Loucy (cell line): ENCODE results near the gene TSHZ2.

Experiments used
- H2AFZ ChIP-seq: fragments of 200-600 bp; sonication (generic); 2 replicates; pipeline ENCODE4 v1.6.0; 2016; ENCODE audit warnings: antibody characterized with exemption, mild to moderate bottlenecking, low read length, moderate library complexity
- H3F3A ChIP-seq: fragments of 200-600 bp; 2 replicates; pipeline ENCODE4 v1.6.0; 2016; ENCODE audit warnings: antibody characterized with exemption, low read depth, mild to moderate bottlenecking
- H3K27me3 ChIP-seq: fragments of 200-600 bp; sonication (generic); 2 replicates; pipeline ENCODE4 v1.6.1; 2014; ENCODE audit warnings: low read length, mild to moderate bottlenecking; ENCODE audit not compliant: insufficient read depth, poor library complexity, severe bottlenecking
- H3K36me3 ChIP-seq: fragments of 200-600 bp; sonication (generic); 2 replicates; pipeline ENCODE4 v1.6.1; 2016; ENCODE audit warnings: low read length; ENCODE audit not compliant: insufficient read depth
- H3K4me1 ChIP-seq: fragments of 200-600 bp; sonication (generic); 2 replicates; pipeline ENCODE4 v1.5.1; 2014; ENCODE audit warnings: low read length, mild to moderate bottlenecking; ENCODE audit not compliant: insufficient read depth, poor library complexity, severe bottlenecking
- H3K4me2 ChIP-seq: fragments of 200-600 bp; sonication (generic); 2 replicates; pipeline ENCODE4 v1.6.0; 2014; ENCODE audit warnings: antibody characterized with exemption, low read length, low read depth, mild to moderate bottlenecking; ENCODE audit not compliant: poor library complexity, severe bottlenecking
- H3K4me3 ChIP-seq: fragments of 200-600 bp; sonication (generic); 2 replicates; pipeline ENCODE4 v1.5.1; 2014; ENCODE audit warnings: low read length, mild to moderate bottlenecking, mixed read lengths; ENCODE audit not compliant: poor library complexity, severe bottlenecking
- H3K79me2 ChIP-seq: fragments of 200-600 bp; sonication (generic); 2 replicates; pipeline ENCODE4 v1.6.1; 2014; ENCODE audit warnings: low read length; ENCODE audit not compliant: insufficient read depth
- H3K9ac ChIP-seq: fragments of 200-600 bp; sonication (generic); 2 replicates; pipeline ENCODE4 v1.6.0; 2014; ENCODE audit warnings: mild to moderate bottlenecking, low read depth, low read length, moderate library complexity; ENCODE audit not compliant: poor library complexity, severe bottlenecking
- H3K9me2 ChIP-seq: fragments of 200-600 bp; sonication (generic); replicated peaks from 2 replicates; pipeline ENCODE4 v1.6.1; 2016; ENCODE audit warnings: low read depth, low read length, mixed read lengths
- H3K9me3 ChIP-seq: fragments of 200-600 bp; sonication (generic); 2 replicates; pipeline ENCODE4 v1.6.1; 2014; ENCODE audit warnings: mild to moderate bottlenecking, antibody characterized with exemption, low read length, low read depth; ENCODE audit not compliant: insufficient read depth
- H4K20me1 ChIP-seq: fragments of 200-600 bp; sonication (generic); 2 replicates; pipeline ENCODE4 v1.6.0; 2014; ENCODE audit warnings: antibody characterized with exemption, low read length, mild to moderate bottlenecking; ENCODE audit not compliant: insufficient read depth, poor library complexity, severe bottlenecking
- EZH2phosphoT487 ChIP-seq: fragments of 200-600 bp; IDR thresholded peaks from 2 replicates; pipeline ENCODE4 v1.6.1; 2018; ENCODE audit warnings: antibody characterized with exemption, mild to moderate bottlenecking, moderate library complexity, borderline replicate concordance
- TF ChIP-seq, protein P1 (sequence below): fragments of 200-600 bp; sonication (generic); conservative IDR thresholded peaks from 2 replicates; pipeline ENCODE4 v1.5.1; 2014; ENCODE audit warnings: mild to moderate bottlenecking, antibody characterized with exemption, low read length

The TSHZ2 gene

DNA sequence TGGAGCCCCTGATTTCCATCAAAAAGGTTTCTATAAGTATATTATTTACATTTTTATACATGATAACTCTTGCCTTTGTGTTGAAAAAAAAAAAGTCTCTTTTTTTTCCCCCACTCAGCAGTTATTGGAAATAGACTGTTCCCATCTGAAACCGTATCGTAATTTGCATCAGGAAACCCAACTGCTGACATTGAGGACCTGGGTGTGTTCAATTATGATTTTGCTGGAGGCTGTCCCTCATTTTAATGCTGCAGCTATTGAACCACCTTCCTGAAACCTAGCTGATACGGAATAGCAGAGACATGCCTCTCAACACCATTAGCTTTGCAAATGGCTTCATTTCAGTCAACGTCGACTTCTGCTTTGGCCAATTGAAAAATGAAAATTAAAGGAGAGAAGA, 522.6 kb downstream of the TSHZ2 start:
- no peak overlapping the region for H3K4me2 ChIP-seq
- H2AFZ ChIP-seq: no peak overlapping the region
- no peak overlapping the region for H3K4me3 ChIP-seq
- no peak overlapping the region for H3K9ac ChIP-seq
- H3K9me2 ChIP-seq: no peaks in the 10 kb centered on the region
- no peaks in the 10 kb centered on the region for H3F3A ChIP-seq
- H3K27me3 ChIP-seq: no peaks in the 10 kb centered on the region
- no peaks in the 10 kb centered on the region for H3K9me3 ChIP-seq
- no peaks in the 10 kb centered on the region for H4K20me1 ChIP-seq
- no peaks in the 10 kb centered on the region for H3K79me2 ChIP-seq
- H3K36me3 ChIP-seq: no peaks in the 10 kb centered on the region
- H3K4me1 ChIP-seq: no peaks in the 10 kb centered on the region
- TF ChIP-seq, protein P1, sequence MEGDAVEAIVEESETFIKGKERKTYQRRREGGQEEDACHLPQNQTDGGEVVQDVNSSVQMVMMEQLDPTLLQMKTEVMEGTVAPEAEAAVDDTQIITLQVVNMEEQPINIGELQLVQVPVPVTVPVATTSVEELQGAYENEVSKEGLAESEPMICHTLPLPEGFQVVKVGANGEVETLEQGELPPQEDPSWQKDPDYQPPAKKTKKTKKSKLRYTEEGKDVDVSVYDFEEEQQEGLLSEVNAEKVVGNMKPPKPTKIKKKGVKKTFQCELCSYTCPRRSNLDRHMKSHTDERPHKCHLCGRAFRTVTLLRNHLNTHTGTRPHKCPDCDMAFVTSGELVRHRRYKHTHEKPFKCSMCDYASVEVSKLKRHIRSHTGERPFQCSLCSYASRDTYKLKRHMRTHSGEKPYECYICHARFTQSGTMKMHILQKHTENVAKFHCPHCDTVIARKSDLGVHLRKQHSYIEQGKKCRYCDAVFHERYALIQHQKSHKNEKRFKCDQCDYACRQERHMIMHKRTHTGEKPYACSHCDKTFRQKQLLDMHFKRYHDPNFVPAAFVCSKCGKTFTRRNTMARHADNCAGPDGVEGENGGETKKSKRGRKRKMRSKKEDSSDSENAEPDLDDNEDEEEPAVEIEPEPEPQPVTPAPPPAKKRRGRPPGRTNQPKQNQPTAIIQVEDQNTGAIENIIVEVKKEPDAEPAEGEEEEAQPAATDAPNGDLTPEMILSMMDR: no peak
- no peak for TF ChIP-seq EZH2phosphoT487

DNA sequence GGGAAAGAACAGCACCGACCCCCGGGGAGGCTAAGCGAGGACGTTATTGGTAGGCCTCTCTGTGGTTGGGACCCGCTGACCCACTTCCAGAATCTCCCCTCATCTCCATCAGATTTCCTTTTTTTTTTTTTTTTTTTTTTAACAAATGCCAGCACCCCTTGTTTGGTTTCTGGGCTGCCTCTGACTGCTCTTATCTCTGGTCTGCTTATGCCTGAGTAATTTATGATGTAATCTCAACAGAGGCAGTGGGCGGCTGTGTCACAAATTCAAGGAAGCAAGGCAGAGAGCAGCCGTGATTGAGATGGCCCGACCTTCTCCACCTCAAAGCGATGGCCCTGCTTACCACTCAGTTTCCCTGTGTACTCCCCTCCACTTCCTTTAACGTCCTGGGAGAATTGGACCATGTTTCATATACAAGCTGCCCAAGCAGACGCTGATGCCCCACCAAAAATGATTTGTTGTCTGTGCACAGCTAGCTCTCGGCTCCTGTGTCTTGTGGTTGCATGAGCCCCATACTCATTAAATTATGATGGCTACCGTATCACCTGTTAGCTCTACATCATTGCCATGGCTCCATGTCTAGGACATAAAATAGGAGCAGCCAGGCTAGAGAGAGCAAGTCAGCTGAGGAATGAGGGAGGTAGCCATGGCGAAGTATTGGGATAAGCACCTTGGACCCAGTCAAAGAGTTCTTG, 523.4 kb downstream of the TSHZ2 start:
- TF ChIP-seq, protein P1: no peak
- TF ChIP-seq EZH2phosphoT487: no peak
- Histone ChIP-seq H3F3A (no peaks in the 10 kb centered on the region), H3K4me1 (no peaks in the 10 kb centered on the region), H3K27me3 (no peaks in the 10 kb centered on the region), H3K9me3 (no peaks in the 10 kb centered on the region), H3K9me2 (no peaks in the 10 kb centered on the region), H3K4me3 (no peak overlapping the region), H3K36me3 (no peaks in the 10 kb centered on the region), H3K9ac (no peak overlapping the region), H3K4me2 (no peak overlapping the region), H2AFZ (no peak overlapping the region), H3K79me2 (no peaks in the 10 kb centered on the region), H4K20me1 (no peaks in the 10 kb centered on the region)

GRCh38 chr20:53497246-53497645, 525.1 kb downstream of the TSHZ2 start:
- no peaks in the 10 kb centered on the region for H3F3A ChIP-seq
- H3K9me3 ChIP-seq: no peaks in the 10 kb centered on the region
- H2AFZ ChIP-seq: no peak overlapping the region
- H3K4me3 ChIP-seq: no peak overlapping the region
- no peaks in the 10 kb centered on the region for H3K36me3 ChIP-seq
- H4K20me1 ChIP-seq: no peaks in the 10 kb centered on the region
- no peaks in the 10 kb centered on the region for H3K9me2 ChIP-seq
- no peak overlapping the region for H3K4me2 ChIP-seq
- H3K9ac ChIP-seq: no peak overlapping the region
- H3K27me3 ChIP-seq: no peaks in the 10 kb centered on the region
- no peaks in the 10 kb centered on the region for H3K4me1 ChIP-seq
- TF ChIP-seq EZH2phosphoT487: no peak
- TF ChIP-seq, protein P1: no peak
- H3K79me2 ChIP-seq: no peaks in the 10 kb centered on the region
